PC-3 (cell line): ENCODE data around the gene CHRNA9.

Experiments used
- CTCF ChIP-seq: fragments of 300-600 bp; sonication (generic); conservative IDR thresholded peaks from 2 replicates; pipeline ENCODE4 v1.5.1; 2017; ENCODE audit warnings: antibody characterized with exemption, low read depth, mild to moderate bottlenecking, low read length
- EZH2 ChIP-seq: fragments of 300-600 bp; sonication (generic); IDR thresholded peaks from one replicate; pipeline ENCODE4 v1.6.1; 2017; ENCODE audit warnings: antibody characterized with exemption, mild to moderate bottlenecking, low read length; ENCODE audit not compliant: unreplicated experiment
- EZH2phosphoT487 ChIP-seq: fragments of 300-600 bp; sonication (generic); IDR thresholded peaks from 2 replicates; pipeline ENCODE4 v1.6.1; 2018; ENCODE audit warnings: mild to moderate bottlenecking, antibody characterized with exemption, low read length, borderline replicate concordance

DNA sequence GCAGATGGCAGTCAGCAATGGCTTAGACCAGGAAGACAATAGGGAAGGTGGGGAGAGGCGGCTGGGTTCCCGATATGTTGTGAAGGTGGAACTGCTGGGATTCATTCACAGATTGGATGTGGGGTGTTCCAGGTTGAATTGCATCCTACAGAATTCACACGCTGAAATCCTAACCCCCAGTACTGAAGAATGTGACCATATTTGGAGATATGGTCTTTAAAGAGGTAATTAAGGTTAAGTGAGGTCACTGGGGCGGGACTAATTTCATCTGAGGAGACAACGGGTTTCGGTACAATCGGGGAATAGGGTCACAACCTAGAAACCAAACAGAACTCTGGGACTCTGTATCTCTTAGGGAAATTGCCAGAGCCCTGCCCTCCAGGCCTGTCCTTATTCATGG lies 5.3 kb upstream of the CHRNA9 start:
- TF ChIP-seq EZH2phosphoT487 (no peak), CTCF (no peak), EZH2 (no peak)
